ENCODE data around the gene CTBP1. TPM values are rescaled to one million over a fixed set of nuclear protein-coding genes. Genes with fewer than 3 reads are reported as not detected.

CTBP1 gene
- total RNA-seq, 1 donor from 2014 or later: 171 TPM

DNA sequence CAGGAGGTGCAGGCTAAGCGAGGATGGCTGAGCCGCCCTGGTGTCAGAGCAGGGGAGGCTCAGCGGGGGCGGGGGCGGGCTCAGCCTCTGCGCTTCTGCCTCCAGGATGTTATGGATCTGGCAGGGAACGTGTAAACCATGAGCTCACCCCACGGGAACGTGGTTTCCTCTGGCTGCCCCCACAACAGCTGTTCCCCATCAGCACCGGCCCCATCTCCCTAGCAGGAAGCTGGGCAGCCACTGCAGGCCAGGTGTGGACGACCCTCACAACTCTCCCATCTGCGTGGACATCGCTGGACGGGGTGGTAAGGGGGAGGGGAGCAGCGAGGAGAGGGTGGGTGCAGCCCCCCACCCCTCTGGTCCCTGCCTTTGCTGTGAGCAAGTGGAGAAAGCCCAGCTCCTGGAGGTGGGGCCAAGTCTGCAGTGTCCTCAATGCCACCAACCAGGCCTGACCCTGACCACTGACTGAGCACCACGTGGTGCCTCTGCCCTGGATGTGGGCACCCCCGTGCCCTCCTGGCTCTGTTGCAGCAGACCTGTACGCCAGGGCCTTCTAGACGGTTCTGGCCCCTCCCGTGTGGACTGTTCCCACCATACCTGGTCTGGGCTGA is 48.4 kb downstream of the CTBP1 start:
- TF ChIP-seq EZH2phosphoT487 (IDR thresholded peaks at IDR 0.05) (no peak), EZH2 (IDR thresholded peaks at IDR 0.05) (no peak)
- TF ChIP-seq, protein P1, sequence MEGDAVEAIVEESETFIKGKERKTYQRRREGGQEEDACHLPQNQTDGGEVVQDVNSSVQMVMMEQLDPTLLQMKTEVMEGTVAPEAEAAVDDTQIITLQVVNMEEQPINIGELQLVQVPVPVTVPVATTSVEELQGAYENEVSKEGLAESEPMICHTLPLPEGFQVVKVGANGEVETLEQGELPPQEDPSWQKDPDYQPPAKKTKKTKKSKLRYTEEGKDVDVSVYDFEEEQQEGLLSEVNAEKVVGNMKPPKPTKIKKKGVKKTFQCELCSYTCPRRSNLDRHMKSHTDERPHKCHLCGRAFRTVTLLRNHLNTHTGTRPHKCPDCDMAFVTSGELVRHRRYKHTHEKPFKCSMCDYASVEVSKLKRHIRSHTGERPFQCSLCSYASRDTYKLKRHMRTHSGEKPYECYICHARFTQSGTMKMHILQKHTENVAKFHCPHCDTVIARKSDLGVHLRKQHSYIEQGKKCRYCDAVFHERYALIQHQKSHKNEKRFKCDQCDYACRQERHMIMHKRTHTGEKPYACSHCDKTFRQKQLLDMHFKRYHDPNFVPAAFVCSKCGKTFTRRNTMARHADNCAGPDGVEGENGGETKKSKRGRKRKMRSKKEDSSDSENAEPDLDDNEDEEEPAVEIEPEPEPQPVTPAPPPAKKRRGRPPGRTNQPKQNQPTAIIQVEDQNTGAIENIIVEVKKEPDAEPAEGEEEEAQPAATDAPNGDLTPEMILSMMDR (IDR thresholded peaks at IDR 0.05): no peak
- peaks cover 3% of the 10 kb centered on the region for H3K4me1 Mint-ChIP-seq
- Histone ChIP-seq H4K20me1 (ENCODE audit: low read depth) (no peaks in the 10 kb centered on the region), H2AFZ (replicated peaks) (no peak overlapping the region), H3K27ac (no peak overlapping the region), H3K27me3 (no peaks in the 10 kb centered on the region), H3K79me2 (ENCODE audit: low read depth) (no peaks in the 10 kb centered on the region), H3K4me3 (no peak overlapping the region), H3K4me2 (no peak overlapping the region), H3K9ac (no peak overlapping the region), H3F3A (ENCODE audit: low read depth) (no peaks in the 10 kb centered on the region), H3K36me3 (no peaks in the 10 kb centered on the region), H3K4me1 (no peaks in the 10 kb centered on the region), H3K9me3 (ENCODE audit: low read depth) (no peaks in the 10 kb centered on the region)
- H3K27ac Mint-ChIP-seq: no peak overlapping the region
- H3K4me3 Mint-ChIP-seq: no peak overlapping the region
- no peaks in the 10 kb centered on the region for H3K36me3 Mint-ChIP-seq
- H3K9me3 Mint-ChIP-seq: no peaks in the 10 kb centered on the region
- no peak for DNase-seq (ENCODE audit: low spot score)
- peaks cover 7% of the 10 kb centered on the region for H3K27me3 Mint-ChIP-seq (ENCODE audit: insufficient read depth, low read depth)

DNA sequence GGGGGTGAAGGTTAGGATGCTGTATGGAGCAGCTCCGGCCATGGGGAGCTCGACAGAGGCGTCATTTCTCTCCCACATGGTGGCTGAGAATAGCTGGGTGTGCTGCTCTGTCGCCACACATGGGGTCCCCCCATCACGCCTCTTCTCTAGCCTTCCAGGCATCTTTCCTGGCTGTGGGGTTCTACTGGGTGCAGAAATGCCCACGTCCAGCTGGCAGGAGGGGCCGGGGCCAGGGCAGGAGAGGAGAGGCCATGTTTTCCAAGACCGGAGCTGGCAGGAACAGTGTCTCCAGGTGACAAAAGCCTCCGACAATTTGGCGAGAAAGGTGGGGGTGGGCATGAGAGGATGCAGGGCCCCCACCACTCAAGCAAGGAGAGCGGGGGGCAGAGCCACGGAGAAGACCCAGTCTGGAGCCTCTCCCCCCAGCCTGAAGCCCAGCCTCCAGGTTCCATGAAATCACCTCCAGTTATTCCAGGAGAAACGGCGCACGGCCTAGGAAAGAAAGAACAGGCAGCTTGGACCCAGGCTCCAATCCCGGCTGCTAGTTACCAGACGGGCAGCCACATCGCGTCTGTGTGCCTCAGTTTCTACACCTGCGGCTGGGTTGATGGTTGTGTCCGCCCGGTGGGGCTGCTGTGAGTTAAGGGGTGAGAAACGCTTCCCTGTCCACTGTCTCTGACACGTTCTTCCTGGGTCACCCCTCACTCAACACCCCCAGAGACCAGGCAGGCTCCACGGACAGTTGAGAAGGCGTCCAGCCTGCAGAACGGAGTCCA is 49.2 kb downstream of the CTBP1 start:
- no peak overlapping the region for H3K4me3 ChIP-seq
- H3F3A ChIP-seq (ENCODE audit: low read depth): no peaks in the 10 kb centered on the region
- no peak overlapping the region for H3K9ac ChIP-seq
- no peak overlapping the region for H3K4me2 ChIP-seq
- H3K79me2 ChIP-seq (ENCODE audit: low read depth): no peaks in the 10 kb centered on the region
- H3K27me3 Mint-ChIP-seq (ENCODE audit: insufficient read depth, low read depth): peaks cover 4% of the 10 kb centered on the region
- H3K36me3 Mint-ChIP-seq: no peaks in the 10 kb centered on the region
- H2AFZ ChIP-seq (replicated peaks): no peak overlapping the region
- H4K20me1 ChIP-seq (ENCODE audit: low read depth): no peaks in the 10 kb centered on the region
- H3K27me3 ChIP-seq: no peaks in the 10 kb centered on the region
- no peaks in the 10 kb centered on the region for H3K36me3 ChIP-seq
- no peaks in the 10 kb centered on the region for H3K9me3 Mint-ChIP-seq
- DNase-seq (ENCODE audit: low spot score): no peak
- no peaks in the 10 kb centered on the region for H3K9me3 ChIP-seq (ENCODE audit: low read depth)
- no peaks in the 10 kb centered on the region for H3K4me1 ChIP-seq
- no peak overlapping the region for H3K4me3 Mint-ChIP-seq
- TF ChIP-seq EZH2phosphoT487 (IDR thresholded peaks at IDR 0.05): no peak
- TF ChIP-seq EZH2 (IDR thresholded peaks at IDR 0.05): no peak
- TF ChIP-seq, protein P1 (IDR thresholded peaks at IDR 0.05): no peak
- H3K4me1 Mint-ChIP-seq: peaks cover 3% of the 10 kb centered on the region
- H3K27ac Mint-ChIP-seq: no peak overlapping the region
- no peak overlapping the region for H3K27ac ChIP-seq

DNA sequence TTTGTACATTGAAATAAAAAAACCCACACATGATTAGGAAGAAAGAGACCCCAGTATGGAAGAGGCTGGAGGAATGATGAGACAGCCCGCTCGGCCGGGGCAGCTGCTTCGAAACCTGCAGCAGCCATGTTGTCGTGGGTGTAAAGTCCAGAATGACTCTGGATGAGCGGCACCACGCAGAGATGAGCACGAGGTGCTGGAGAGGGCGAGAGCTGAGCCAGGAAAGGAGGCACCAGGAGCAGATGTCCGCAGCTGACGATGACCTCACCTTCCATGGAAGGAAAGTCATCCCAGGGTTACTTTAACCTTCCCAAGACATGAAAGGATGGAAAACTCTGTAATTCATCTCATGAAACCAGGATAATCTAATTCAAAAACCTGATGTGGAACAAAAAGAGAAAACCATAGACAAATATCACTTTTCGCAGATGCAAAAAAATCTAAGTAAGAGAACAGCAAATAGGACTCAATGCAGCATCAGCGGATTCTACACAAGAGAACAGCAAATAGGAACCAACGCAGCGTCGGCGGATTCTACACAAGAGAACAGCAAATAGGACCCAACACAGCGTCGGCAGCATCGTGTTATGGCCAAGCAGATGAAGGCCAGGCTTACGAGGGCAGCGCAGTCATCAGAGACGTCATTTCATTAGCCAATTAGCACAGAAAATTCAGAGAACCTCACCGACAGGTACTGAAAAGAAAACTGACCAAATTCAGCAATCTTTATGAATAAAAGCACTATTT is 50.7 kb downstream of the CTBP1 start:
- no peaks in the 10 kb centered on the region for H3K36me3 Mint-ChIP-seq
- no peaks in the 10 kb centered on the region for H3K36me3 ChIP-seq
- H3K9me3 Mint-ChIP-seq: no peaks in the 10 kb centered on the region
- no peak for DNase-seq (ENCODE audit: low spot score)
- no peak overlapping the region for H3K4me2 ChIP-seq
- no peak overlapping the region for H3K4me3 ChIP-seq
- H3K9ac ChIP-seq: no peak overlapping the region
- no peaks in the 10 kb centered on the region for H3K27me3 ChIP-seq
- H3K4me3 Mint-ChIP-seq: no peak overlapping the region
- no peak for TF ChIP-seq EZH2phosphoT487 (IDR thresholded peaks at IDR 0.05)
- TF ChIP-seq, protein P1 (IDR thresholded peaks at IDR 0.05): no peak
- H3K4me1 ChIP-seq: no peaks in the 10 kb centered on the region
- no peaks in the 10 kb centered on the region for H4K20me1 ChIP-seq (ENCODE audit: low read depth)
- no peaks in the 10 kb centered on the region for H3K9me3 ChIP-seq (ENCODE audit: low read depth)
- no peaks in the 10 kb centered on the region for H3F3A ChIP-seq (ENCODE audit: low read depth)
- peaks cover 3% of the 10 kb centered on the region for H3K4me1 Mint-ChIP-seq
- H3K79me2 ChIP-seq (ENCODE audit: low read depth): no peaks in the 10 kb centered on the region
- no peak overlapping the region for H3K27ac ChIP-seq
- H2AFZ ChIP-seq (replicated peaks): no peak overlapping the region
- H3K27me3 Mint-ChIP-seq (ENCODE audit: insufficient read depth, low read depth): peaks cover 3% of the 10 kb centered on the region
- no peak overlapping the region for H3K27ac Mint-ChIP-seq
